KBM-7 (cell line): ENCODE data around the gene ERP29.
"Not testable (repeated sequence)": the region's sequence is repeated elsewhere in the genome, so short reads cannot be mapped to it uniquely, and the experiment has no call there.

ENCODE experiments used
- DNase-seq: peaks from one replicate; pipeline ENCODE4 v3.0.0-alpha.2; 2015
- in situ Hi-C: fragments of 300-500 bp; cut with MboI; formaldehyde crosslinking; loops from 2 replicates; pipeline ENCODE4 v1.14.3; 2020; ENCODE audit warnings: low sequenced_read_pairs, low pct_unique_long_range_greater_than_20kb, mixed read lengths

Gene ERP29

GRCh38 chr12:112025808-112026375, 12.7 kb downstream of the ERP29 start:
- in situ Hi-C loops: no loop called here
- no peak for DNase-seq

GRCh38 chr12:112029301-112029700, 16.1 kb downstream of the ERP29 start:
- in situ Hi-C loops: no loop called here
- peak; percentile 80 for DNase-seq

- DNase-seq: no peak
- in situ Hi-C loops: no loop called here
These were observed 18.2 kb downstream of the ERP29 start for GRCh38 chr12:112031472-112031871.

GRCh38 chr12:112032292-112032691, 19.1 kb downstream of the ERP29 start:
- in situ Hi-C loops: no loop called here
- DNase-seq: no peak

GRCh38 chr12:112035219-112035785, 22.1 kb downstream of the ERP29 start:
- in situ Hi-C loops: no loop called here
- no peak for DNase-seq

- DNase-seq, in situ Hi-C loops: not testable (repeated sequence)
These were observed 23.4 kb downstream of the ERP29 start for GRCh38 chr12:112036614-112037013.

GRCh38 chr12:112046003-112046402, 32.8 kb downstream of the ERP29 start:
- in situ Hi-C loops: no loop called here
- no peak for DNase-seq

GRCh38 chr12:112049351-112049750, 36.1 kb downstream of the ERP29 start:
- no peak for DNase-seq
- in situ Hi-C loops: no loop called here

- no peak for DNase-seq
- in situ Hi-C loops: no loop called here
These were observed 47.9 kb downstream of the ERP29 start for GRCh38 chr12:112061137-112061536.

- in situ Hi-C loops: no loop called here
- DNase-seq: no peak
These were observed 50.0 kb downstream of the ERP29 start for GRCh38 chr12:112063273-112063672.

GRCh38 chr12:112066566-112066965, 53.3 kb downstream of the ERP29 start:
- in situ Hi-C loops: no loop called here
- no peak for DNase-seq
